ENCODE results near the gene RANBP1. TPM values are rescaled to one million over a fixed set of nuclear protein-coding genes. Genes with fewer than 3 reads are reported as not detected.
"Not testable (repeated sequence)": the region's sequence is repeated elsewhere in the genome, so short reads cannot be mapped to it uniquely, and the experiment has no call there.

The RANBP1 gene
- 724 TPM for polyA plus RNA-seq (2013, experiment 1 of 2)
- polyA plus RNA-seq (2013, experiment 2 of 2), result 653 TPM

DNA sequence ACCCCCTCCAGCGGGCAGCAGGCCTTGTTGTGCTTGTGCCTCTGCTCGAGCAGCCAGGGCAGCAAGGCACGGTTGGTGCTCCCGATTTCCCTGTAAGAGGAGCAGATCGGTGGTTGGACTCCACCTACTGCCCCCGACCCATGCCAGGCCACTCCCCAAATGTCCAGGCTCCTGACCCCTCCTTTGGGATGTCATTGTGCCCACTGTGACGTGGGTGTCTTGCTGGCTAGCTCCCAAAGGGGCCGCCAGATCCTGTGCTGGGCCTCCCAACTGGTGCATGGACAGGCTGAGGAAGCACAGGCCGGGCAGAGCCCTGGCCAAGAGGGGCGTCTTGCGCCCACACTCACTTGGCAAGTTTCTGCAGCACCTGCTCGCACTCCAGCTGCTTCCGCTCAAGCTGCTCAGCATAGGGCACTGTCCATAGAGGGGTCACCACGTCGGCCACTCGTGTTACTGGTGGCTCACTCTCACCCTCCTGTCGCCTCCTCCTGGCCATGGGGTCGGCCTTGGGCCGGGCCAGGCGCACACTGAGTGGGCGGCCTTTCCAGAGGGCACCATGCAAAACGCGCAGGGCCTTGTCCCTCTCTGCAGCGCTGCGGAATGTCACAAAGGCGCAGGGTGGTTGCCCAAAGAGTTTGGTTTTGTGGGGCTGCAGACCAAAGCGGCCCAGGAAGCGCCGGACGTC, at the start of gene RANBP1:
RANBP1 (plus strand) TSS at position 414 of the 685 bp plus-strand sequence; CDS start at position 495, 81 bp downstream.
- Histone ChIP-seq H3K27ac (ENCODE audit: low read depth, low read length) (peak within 1 kb of the TSS; percentile 83), H3K4me1 (ENCODE audit: insufficient read depth, low read length) (peaks cover 14% of the 10 kb centered on the region; the same call in 1 of the 2 replicates), H3K36me3 (ENCODE audit: insufficient read depth, low read length) (peaks cover 73% of the 10 kb centered on the region), H3K9me3 (ENCODE audit: insufficient read depth, low read depth, low read length) (no peaks in the 10 kb centered on the region), H3K4me3 (ENCODE audit: low read length) (peak within 1 kb of the TSS; percentile 94), H3K27me3 (ENCODE audit: insufficient read depth, low read length) (no peaks in the 10 kb centered on the region), H3K9ac (ENCODE audit: low read depth, low read length) (peak within 1 kb of the TSS; percentile 100)
- WGBS, result 87% methylated on average over 30 of the region's 30 CpGs

DNA sequence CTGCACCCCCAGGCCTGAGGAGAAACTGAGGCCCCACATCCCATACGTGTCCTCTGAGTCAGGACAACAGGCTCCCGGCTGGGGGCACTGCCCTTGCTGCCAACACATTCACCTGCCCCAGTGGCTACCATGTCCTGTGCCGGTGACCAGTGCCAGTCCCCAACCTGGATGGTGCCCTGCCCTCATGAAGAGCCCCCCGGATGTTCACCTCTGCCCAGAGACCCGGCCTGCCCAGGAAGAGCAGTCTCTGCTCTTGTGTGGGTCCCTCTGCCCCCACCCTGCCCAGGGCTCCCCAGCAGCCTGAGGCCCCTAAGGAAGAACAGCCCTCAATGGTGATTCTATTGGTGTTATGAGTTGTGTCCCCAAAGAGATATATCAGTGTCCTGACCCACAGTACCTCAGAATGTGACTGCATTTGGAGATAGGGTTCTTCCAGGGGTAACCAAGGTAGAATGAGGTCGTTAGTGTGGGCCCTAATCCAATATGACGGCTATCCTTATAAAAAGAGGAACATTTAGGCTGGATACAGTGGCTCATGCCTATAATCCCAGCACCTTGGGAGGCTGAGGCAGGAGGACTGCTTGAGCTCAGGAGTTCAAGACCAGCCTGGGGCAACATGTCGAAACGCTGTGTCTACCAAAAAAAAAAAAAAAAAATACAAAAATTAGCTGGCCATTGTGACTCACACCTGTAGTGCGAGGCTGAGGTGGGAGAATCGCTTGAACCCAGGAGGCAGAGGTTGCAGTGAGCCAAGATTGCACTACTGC, 49.1 kb upstream of the RANBP1 start:
- Histone ChIP-seq H3K36me3 (ENCODE audit: insufficient read depth, low read length) (no peaks in the 10 kb centered on the region), H3K9ac (ENCODE audit: low read depth, low read length) (no peak overlapping the region), H3K4me1 (ENCODE audit: insufficient read depth, low read length) (no peaks in the 10 kb centered on the region), H3K9me3 (ENCODE audit: insufficient read depth, low read depth, low read length) (no peaks in the 10 kb centered on the region), H3K27me3 (ENCODE audit: insufficient read depth, low read length) (0 out of 2 replicates have a peak, but pooled peaks cover 2% of the 10 kb centered on the region), H3K4me3 (ENCODE audit: low read length) (no peak overlapping the region), H3K27ac (ENCODE audit: low read depth, low read length) (no peak overlapping the region)
- 92% methylated on average over 11 of the region's 11 CpGs for WGBS

GRCh38 chr22:20067384-20067682, 48.6 kb upstream of the RANBP1 start:
- not testable (repeated sequence) for H3K9me3 ChIP-seq (ENCODE audit: insufficient read depth, low read depth, low read length); H3K27ac ChIP-seq (ENCODE audit: low read depth, low read length); H3K4me3 ChIP-seq (ENCODE audit: low read length); H3K27me3 ChIP-seq (ENCODE audit: insufficient read depth, low read length); H3K36me3 ChIP-seq (ENCODE audit: insufficient read depth, low read length); H3K4me1 ChIP-seq (ENCODE audit: insufficient read depth, low read length); H3K9ac ChIP-seq (ENCODE audit: low read depth, low read length)
- WGBS, result 97% methylated on average over 3 of the region's 3 CpGs

DNA sequence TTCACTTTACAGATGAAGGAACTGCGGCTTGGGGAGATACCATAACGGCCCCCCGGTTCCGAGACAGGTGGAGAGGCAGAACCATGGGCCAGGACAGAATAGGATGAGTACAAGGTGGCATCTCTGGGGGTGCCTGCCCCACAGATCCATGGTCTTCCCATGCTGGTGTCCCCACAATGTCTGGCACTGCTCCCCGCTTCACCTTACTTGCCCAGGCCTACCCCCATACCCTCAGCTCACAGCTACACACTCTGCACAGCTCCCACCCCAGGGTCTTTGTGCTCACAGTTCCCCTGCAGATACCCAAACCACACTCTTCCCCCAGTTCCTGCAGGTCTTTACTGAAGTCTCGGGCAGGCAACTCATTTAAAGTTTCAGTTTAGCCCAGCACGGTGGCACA, 47.3 kb upstream of the RANBP1 start:
- Histone ChIP-seq H3K27me3 (ENCODE audit: insufficient read depth, low read length) (0 out of 2 replicates have a peak, but pooled peaks cover 2% of the 10 kb centered on the region), H3K27ac (ENCODE audit: low read depth, low read length) (no peak overlapping the region), H3K9ac (ENCODE audit: low read depth, low read length) (no peak overlapping the region), H3K4me3 (ENCODE audit: low read length) (no peak overlapping the region), H3K9me3 (ENCODE audit: insufficient read depth, low read depth, low read length) (no peaks in the 10 kb centered on the region), H3K4me1 (ENCODE audit: insufficient read depth, low read length) (no peaks in the 10 kb centered on the region), H3K36me3 (ENCODE audit: insufficient read depth, low read length) (no peaks in the 10 kb centered on the region)
- WGBS, result 96% methylated on average over 7 of the region's 7 CpGs

DNA sequence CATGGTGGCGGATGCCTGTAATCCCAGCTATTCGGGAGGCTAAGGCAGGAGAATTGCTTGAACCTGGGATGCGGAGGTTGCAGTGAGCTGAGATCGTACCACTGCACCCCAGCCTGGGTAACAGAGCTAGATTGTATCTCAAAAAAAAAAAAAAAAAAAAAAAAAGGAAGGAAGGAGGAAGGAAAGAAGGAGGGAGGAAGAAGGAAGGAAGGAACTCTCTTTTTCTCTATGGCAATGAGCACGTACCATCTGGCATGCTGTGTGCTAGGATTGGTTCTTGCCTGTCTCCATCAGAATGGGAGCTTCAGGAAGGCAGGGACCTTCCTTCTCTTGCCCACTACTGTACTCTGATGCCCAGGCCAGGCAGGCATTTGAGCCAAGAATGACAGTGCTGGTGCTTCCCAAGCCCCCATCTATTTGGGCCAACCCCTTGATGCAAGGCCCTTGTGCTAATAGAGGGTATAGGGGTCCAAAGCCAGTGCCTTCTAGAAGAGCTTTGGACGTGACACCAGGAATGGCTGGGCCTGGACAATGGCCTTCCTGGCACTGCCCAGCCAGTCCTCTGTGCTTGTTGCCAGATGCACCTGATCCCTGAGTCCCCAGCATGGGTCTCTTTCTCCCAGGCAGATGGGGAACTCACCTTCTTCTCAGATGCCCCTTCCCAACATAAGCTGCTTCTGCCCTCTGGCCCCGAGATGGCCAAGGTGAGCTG, 46.4 kb upstream of the RANBP1 start:
- 93% methylated on average over 7 of the region's 7 CpGs for WGBS
- Histone ChIP-seq H3K27ac (ENCODE audit: low read depth, low read length) (no peak overlapping the region), H3K9me3 (ENCODE audit: insufficient read depth, low read depth, low read length) (no peaks in the 10 kb centered on the region)

GRCh38 chr22:20071524-20071972, 44.4 kb upstream of the RANBP1 start:
- no peak overlapping the region for H3K9ac ChIP-seq (ENCODE audit: low read depth, low read length)
- WGBS, result 90% methylated on average over 8 of the region's 8 CpGs
- no peak overlapping the region for H3K27ac ChIP-seq (ENCODE audit: low read depth, low read length)
- H3K4me3 ChIP-seq (ENCODE audit: low read length), result no peak overlapping the region
- no peaks in the 10 kb centered on the region for H3K9me3 ChIP-seq (ENCODE audit: insufficient read depth, low read depth, low read length)
- 0 out of 2 replicates have a peak, but pooled peaks cover 2% of the 10 kb centered on the region for H3K27me3 ChIP-seq (ENCODE audit: insufficient read depth, low read length)
- no peaks in the 10 kb centered on the region for H3K36me3 ChIP-seq (ENCODE audit: insufficient read depth, low read length)
- no peaks in the 10 kb centered on the region for H3K4me1 ChIP-seq (ENCODE audit: insufficient read depth, low read length)

More for the DNA sequence above, 46.4 kb upstream of the RANBP1 start:
- Histone ChIP-seq H3K4me3 (ENCODE audit: low read length) (no peak overlapping the region), H3K4me1 (ENCODE audit: insufficient read depth, low read length) (no peaks in the 10 kb centered on the region), H3K9ac (ENCODE audit: low read depth, low read length) (no peak overlapping the region), H3K27me3 (ENCODE audit: insufficient read depth, low read length) (0 out of 2 replicates have a peak, but pooled peaks cover 2% of the 10 kb centered on the region), H3K36me3 (ENCODE audit: insufficient read depth, low read length) (no peaks in the 10 kb centered on the region)

DNA sequence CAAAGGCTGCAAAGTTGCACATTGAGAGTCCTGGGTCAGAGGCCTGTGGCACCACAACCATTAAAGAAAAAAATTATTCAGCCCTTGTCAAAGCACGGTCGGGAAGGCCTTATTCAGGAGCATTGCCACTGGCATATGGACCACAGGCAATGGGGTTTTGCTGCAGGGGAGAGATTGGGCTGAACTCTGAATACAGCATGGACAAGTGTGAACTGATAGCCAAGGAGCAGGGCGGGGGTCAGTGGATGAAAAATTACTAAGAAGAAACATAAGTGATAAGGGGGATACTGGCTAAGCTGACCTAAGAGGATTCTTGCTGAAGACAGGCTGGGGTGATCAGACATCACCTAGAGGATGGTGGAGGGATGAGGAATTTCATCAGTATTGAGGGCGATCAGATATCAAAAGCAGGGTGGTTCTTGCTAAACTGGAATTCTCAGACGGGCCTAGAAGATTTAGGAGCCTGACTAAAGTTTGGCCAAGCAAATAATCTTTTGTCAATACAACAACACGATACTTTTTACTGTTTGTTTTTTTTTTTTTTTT, 39.2 kb upstream of the RANBP1 start:
- H3K9me3 ChIP-seq (ENCODE audit: insufficient read depth, low read depth, low read length), result no peaks in the 10 kb centered on the region
- H3K4me3 ChIP-seq (ENCODE audit: low read length), result no peak overlapping the region
- WGBS, result 88% methylated on average over 6 of the region's 6 CpGs
- no peak overlapping the region for H3K27ac ChIP-seq (ENCODE audit: low read depth, low read length)
- peaks cover 4% of the 10 kb centered on the region; the same call in 1 of the 2 replicates for H3K36me3 ChIP-seq (ENCODE audit: insufficient read depth, low read length)
- peaks cover 6% of the 10 kb centered on the region; the same call in 1 of the 2 replicates for H3K4me1 ChIP-seq (ENCODE audit: insufficient read depth, low read length)
- no peak overlapping the region for H3K9ac ChIP-seq (ENCODE audit: low read depth, low read length)
- no peaks in the 10 kb centered on the region for H3K27me3 ChIP-seq (ENCODE audit: insufficient read depth, low read length)

GRCh38 chr22:20079745-20080444, 36.0 kb upstream of the RANBP1 start, which contains the start of gene DGCR8:
Gene DGCR8 (plus strand): TSS chr22:20080241. CDS start chr22:20085964, 5,723 bp downstream.
- WGBS, result under 1% methylated on average over 100 of the region's 100 CpGs
- peaks cover 10% of the 10 kb centered on the region; the same call in 1 of the 2 replicates for H3K36me3 ChIP-seq (ENCODE audit: insufficient read depth, low read length)

GRCh38 chr22:20080445-20080775, 35.5 kb upstream of the RANBP1 start:
- Histone ChIP-seq H3K4me1 (ENCODE audit: insufficient read depth, low read length) (peaks cover 18% of the 10 kb centered on the region), H3K9ac (ENCODE audit: low read depth, low read length) (peak overlapping the region; percentile 97), H3K36me3 (ENCODE audit: insufficient read depth, low read length) (peaks cover 11% of the 10 kb centered on the region), H3K9me3 (ENCODE audit: insufficient read depth, low read depth, low read length) (no peaks in the 10 kb centered on the region), H3K27ac (ENCODE audit: low read depth, low read length) (peak overlapping the region; percentile 94), H3K4me3 (ENCODE audit: low read length) (peak overlapping the region; percentile 97), H3K27me3 (ENCODE audit: insufficient read depth, low read length) (no peaks in the 10 kb centered on the region)
- WGBS, result under 1% methylated on average over 34 of the region's 34 CpGs

More at GRCh38 chr22:20079745-20080444, 36.0 kb upstream of the RANBP1 start, which contains the start of gene DGCR8:
- H3K9ac ChIP-seq (ENCODE audit: low read depth, low read length), result peak within 1 kb of the TSS; percentile 97
- H3K27me3 ChIP-seq (ENCODE audit: insufficient read depth, low read length), result no peaks in the 10 kb centered on the region
- H3K9me3 ChIP-seq (ENCODE audit: insufficient read depth, low read depth, low read length), result no peaks in the 10 kb centered on the region
- H3K4me1 ChIP-seq (ENCODE audit: insufficient read depth, low read length), result peaks cover 14% of the 10 kb centered on the region; the same call in 1 of the 2 replicates
- peak within 1 kb of the TSS; percentile 97 for H3K4me3 ChIP-seq (ENCODE audit: low read length)
- peak within 1 kb of the TSS; percentile 94 for H3K27ac ChIP-seq (ENCODE audit: low read depth, low read length)

All from HUES64 (cell line).